Mucosa of stomach (tissue), 1 donor: Measurements from ENCODE around the gene RGL2.
A peak's percentile ranks its signal among the peaks of the same experiment; 100 is the strongest.

Experiments used
- H3K27me3 ChIP-seq: one replicate; pipeline ENCODE4 v1.7.0; 2013; ENCODE audit warnings: mild to moderate bottlenecking, low read length; ENCODE audit not compliant: control insufficient read depth, insufficient read depth
- H3K36me3 ChIP-seq: one replicate; pipeline ENCODE4 v1.7.0; 2013; ENCODE audit warnings: low read length; ENCODE audit not compliant: control insufficient read depth, insufficient read depth
- H3K4me1 ChIP-seq: one replicate; pipeline ENCODE4 v1.7.0; 2013; ENCODE audit warnings: mild to moderate bottlenecking, low read length; ENCODE audit not compliant: control insufficient read depth, insufficient read depth
- H3K4me3 ChIP-seq: one replicate; pipeline ENCODE4 v1.7.0; 2013; ENCODE audit warnings: low read length
- H3K9ac ChIP-seq: one replicate; pipeline ENCODE4 v1.7.0; 2013; ENCODE audit warnings: mild to moderate bottlenecking, low read length, moderate library complexity
- H3K9me3 ChIP-seq: one replicate; pipeline ENCODE4 v1.7.0; 2013; ENCODE audit warnings: mild to moderate bottlenecking, low read length, moderate library complexity; ENCODE audit not compliant: control insufficient read depth
- donor health status: Pancreatic carcinoma.

RGL2 gene

DNA sequence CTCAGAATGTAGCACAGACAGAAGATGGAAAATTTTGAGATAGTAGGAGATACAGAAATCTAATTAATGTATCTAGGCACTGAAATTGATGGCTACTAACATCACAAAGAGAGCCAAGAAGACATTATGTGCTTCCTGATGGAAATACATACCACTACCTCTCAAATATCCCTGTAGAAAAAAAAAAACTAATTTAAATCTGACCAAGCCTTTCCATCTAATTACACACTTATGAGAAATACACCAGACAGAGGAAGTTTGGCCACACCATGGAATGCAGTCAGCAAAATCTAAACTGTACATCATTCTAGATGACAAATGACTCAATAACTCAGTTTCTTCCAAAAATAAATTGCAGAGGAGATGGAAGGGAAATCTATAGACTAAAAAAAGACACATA lies 46.0 kb downstream of the RGL2 start:
- H3K4me3 ChIP-seq, result no peak overlapping the region
- no peaks in the 10 kb centered on the region for H3K9me3 ChIP-seq
- H3K4me1 ChIP-seq, result peaks cover 25% of the 10 kb centered on the region
- no peaks in the 10 kb centered on the region for H3K36me3 ChIP-seq
- H3K9ac ChIP-seq, result no peak overlapping the region
- H3K27me3 ChIP-seq, result no peaks in the 10 kb centered on the region

DNA sequence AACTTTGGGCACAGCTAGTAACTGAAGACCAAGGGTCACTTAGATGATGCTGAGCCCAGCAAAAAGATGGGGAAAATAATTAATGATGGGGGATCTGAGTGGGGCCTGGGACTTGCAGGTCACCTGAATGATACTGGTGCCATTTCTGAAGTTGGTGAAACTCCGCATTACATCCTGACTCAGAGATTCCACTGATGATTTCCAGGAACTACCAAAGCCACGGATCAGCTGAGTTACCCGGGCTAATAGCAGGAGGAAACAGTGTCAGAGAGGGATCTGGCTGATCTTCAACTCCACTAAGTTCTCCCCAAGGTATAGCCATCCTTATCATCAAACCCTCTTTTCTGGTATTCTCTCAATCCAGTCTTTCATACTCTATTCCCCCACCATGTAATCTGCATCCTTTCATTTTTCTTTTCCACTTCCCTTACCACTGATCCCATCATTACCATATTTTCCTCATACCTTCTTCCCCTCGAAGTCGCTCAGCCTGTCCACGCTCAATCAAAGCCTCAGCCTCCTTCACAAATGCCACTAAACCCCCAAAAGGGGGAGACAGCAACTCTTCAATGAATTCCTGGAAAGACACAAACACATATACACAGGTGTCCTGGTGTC lies 47.2 kb downstream of the RGL2 start:
- H3K36me3 ChIP-seq, result no peaks in the 10 kb centered on the region
- no peaks in the 10 kb centered on the region for H3K27me3 ChIP-seq
- no peak overlapping the region for H3K9ac ChIP-seq
- no peak overlapping the region for H3K4me3 ChIP-seq
- no peaks in the 10 kb centered on the region for H3K9me3 ChIP-seq
- peaks cover 25% of the 10 kb centered on the region for H3K4me1 ChIP-seq

DNA sequence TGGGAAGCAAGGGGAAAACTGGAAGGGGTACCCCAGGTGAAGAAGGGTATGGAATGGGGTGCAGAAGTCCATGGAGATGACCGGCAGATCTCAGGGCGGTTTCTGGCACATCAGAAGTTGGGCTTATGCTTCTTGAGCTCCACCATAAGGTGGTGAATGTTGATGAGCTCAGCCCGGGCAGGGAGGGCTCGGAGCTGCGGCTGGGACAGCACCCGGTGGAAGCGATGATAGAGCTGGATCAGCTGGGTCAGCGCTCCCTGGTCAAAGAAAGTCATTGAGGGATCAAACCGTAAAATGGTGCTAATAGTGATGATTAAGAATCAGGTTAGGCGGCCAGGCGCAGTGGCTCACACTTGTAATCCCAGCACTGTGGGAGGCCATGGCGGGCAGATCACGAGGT lies 48.0 kb downstream of the RGL2 start:
- no peak overlapping the region for H3K9ac ChIP-seq
- no peaks in the 10 kb centered on the region for H3K36me3 ChIP-seq
- H3K27me3 ChIP-seq, result no peaks in the 10 kb centered on the region
- H3K9me3 ChIP-seq, result no peaks in the 10 kb centered on the region
- H3K4me3 ChIP-seq, result no peak overlapping the region
- H3K4me1 ChIP-seq, result peaks cover 25% of the 10 kb centered on the region

DNA sequence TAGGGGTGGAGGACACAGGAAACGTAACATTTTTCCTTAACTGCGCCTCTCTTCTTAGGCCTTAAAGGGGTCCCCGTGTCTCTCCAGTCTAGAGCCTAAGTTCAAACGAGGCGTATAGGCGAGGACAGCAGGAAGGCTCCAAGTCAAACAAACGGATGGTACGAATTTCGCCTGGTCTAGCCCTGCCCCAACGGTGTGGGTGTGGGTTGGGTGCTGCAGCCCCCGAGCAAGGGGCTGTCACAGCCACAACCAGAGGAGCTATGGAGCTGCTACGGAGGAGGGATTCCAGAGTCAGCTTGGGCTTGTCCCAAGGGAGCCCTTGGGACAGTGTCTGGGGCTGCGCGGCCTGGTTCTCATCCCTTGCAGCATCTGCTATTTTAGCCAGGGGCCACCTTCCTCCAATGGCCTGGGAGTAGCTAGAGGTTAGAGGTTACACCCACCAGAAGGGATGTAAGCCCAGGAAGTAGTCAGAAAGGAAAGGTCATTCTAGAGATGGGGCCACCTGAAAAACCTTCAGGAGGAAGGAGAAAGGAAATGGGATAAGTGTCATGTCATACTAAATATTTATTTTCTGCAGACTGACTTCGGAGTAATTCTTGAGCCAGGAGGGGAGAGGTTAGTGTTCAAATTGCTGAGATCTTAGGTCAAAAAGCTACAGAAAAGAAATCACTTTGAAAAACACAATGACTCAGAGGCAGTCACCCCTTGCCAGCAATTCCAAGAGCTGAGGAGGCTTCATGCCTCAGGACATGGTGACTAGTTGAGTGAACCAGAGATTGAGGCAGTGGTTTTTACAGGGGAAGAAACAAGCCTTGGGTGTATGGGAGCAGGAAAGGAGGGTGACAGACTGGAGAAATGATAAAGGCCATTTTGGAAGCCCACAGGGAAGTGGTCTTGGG lies 48.8 kb downstream of the RGL2 start:
- Histone ChIP-seq H3K4me3 (peak overlapping the region; percentile 38), H3K4me1 (peaks cover 25% of the 10 kb centered on the region), H3K9ac (peak overlapping the region; percentile 92), H3K27me3 (no peaks in the 10 kb centered on the region), H3K36me3 (no peaks in the 10 kb centered on the region), H3K9me3 (no peaks in the 10 kb centered on the region)

DNA sequence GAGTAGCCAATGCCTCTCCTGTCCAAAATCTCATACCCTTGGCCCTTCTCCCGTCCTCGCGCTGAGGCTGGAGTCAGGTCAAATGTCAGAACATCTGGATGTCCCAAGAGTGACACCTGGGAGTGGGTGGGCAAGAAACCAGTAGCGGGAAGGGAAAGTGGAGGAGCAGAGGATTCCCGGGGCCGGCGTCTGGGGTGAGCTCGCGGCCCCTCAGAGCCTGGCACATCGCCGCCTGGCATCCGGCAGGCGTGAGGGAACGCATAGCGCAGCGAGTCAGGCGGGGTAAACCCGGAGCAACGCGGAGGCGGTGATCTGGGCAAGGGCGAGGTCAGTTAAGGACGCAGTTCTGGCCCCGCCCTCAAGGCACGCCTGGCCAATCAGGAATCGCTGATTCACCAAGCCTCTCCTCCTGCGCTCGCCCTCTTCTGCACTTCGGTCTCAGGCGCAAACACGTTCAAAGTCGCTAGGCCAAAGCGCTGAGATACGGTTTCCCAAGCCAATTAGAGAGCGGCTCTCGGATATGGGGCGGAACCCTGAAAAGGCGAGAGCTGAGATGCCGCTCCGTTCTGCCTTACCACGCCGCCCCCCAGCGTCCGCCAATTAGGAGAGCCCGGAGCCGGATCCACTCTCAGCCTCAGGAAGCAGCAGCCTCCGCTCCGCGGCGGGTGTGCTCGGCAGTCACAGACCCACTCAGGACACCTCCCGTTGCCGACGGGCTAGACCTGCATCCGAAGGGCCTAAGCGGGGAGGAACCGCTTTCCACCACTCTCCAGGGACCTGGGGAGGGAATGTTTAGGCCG lies 49.6 kb downstream of the RGL2 start:
- H3K4me3 ChIP-seq, result peak overlapping the region; percentile 56
- peaks cover 25% of the 10 kb centered on the region for H3K4me1 ChIP-seq
- H3K36me3 ChIP-seq, result no peaks in the 10 kb centered on the region
- H3K9ac ChIP-seq, result peak overlapping the region; percentile 92
- no peaks in the 10 kb centered on the region for H3K9me3 ChIP-seq
- H3K27me3 ChIP-seq, result no peaks in the 10 kb centered on the region

DNA sequence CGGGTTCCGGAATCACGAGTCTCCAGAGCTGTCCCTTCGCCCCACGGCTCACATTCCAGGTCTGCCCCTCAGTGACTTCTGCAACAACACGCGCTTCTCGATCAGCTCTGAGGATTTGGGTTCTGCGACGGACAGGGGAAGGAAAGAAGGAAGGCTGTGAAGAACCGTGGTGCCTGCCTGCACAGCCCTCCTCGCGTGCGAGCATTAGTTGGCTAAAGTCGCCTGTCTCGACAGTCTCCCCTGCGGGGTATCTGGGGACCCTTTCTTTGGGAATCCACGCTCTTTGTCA lies 50.2 kb downstream of the RGL2 start:
- Histone ChIP-seq H3K9me3 (no peaks in the 10 kb centered on the region), H3K27me3 (no peaks in the 10 kb centered on the region), H3K9ac (peak overlapping the region; percentile 50), H3K36me3 (no peaks in the 10 kb centered on the region), H3K4me3 (peak overlapping the region; percentile 56), H3K4me1 (peaks cover 25% of the 10 kb centered on the region)

DNA sequence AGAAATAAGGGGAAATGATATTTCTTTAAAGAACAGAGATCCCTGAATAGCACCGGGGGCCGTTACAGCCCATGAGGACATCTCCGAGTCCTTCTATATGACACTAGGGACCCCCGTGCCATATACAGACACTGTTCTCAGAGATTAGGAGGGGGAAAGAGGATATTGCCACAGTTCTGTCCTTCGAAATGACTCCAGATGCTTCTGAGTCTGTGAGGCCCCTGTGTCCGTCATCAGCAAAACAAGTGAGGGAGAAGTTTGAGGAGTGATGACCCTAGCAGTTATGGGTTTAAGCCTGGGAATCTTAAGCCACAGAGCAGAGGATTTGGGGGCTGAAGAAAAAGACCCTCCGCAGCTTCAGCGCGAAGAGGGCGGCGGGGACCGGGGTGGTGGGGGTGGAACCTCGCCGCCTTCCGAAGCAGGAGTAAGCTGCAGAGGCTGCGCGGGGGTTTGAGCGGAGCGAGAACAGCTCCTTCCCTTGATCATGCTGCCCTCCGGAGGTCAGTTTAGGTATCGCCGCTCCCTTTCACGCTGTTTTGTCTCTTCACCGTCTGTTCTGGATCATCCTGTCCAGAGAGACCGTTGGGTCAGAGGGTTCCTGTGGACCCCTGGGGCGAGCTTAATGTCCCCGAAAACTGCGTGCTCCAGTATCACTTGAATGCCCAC lies 50.6 kb downstream of the RGL2 start:
- no peaks in the 10 kb centered on the region for H3K36me3 ChIP-seq
- no peaks in the 10 kb centered on the region for H3K27me3 ChIP-seq
- H3K4me1 ChIP-seq, result peaks cover 25% of the 10 kb centered on the region
- peak overlapping the region; percentile 50 for H3K9ac ChIP-seq
- no peaks in the 10 kb centered on the region for H3K9me3 ChIP-seq
- H3K4me3 ChIP-seq, result peak overlapping the region; percentile 56

DNA sequence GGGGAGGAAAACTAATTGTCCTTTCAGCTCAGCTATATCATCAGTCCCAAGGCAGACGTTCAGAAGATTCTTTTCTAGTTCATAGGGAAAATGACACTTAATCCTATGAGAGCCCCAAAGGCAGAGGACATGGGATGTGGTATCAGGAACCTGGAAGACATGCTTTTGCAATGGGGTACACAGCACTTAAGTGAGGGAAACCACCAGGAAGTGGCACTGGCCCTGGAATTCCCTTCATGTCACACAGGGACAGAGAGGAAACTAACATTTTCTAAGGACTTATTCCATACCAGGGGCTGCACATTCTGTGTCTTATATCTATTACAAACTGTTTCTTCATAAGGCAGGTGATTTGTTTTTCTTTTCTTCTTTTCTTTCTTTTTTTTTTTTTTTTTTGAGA lies 55.3 kb downstream of the RGL2 start:
- peaks cover 6% of the 10 kb centered on the region for H3K4me1 ChIP-seq
- no peak overlapping the region for H3K4me3 ChIP-seq
- no peak overlapping the region for H3K9ac ChIP-seq
- no peaks in the 10 kb centered on the region for H3K27me3 ChIP-seq
- no peaks in the 10 kb centered on the region for H3K9me3 ChIP-seq
- H3K36me3 ChIP-seq, result no peaks in the 10 kb centered on the region

DNA sequence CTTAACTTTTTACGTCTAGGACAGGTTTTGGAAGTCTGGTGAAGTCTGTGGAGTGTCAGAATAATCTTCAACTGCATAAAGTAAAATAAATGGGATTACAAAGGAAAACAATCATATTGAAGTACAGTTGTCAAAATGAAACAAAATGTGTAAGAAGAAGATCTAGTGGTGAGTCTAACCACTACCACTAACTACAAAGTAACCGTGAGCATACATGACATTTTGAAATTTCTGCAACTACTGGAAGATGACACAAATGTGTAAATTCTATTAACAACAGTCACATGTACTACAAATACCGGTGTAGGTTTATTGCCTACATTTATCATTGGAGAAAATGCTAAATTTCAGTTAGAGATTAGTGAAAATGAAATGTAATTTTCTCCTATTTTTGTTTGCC lies 56.8 kb downstream of the RGL2 start:
- Histone ChIP-seq H3K4me1 (no peaks in the 10 kb centered on the region), H3K9me3 (no peaks in the 10 kb centered on the region), H3K27me3 (no peaks in the 10 kb centered on the region), H3K4me3 (no peak overlapping the region), H3K36me3 (no peaks in the 10 kb centered on the region), H3K9ac (no peak overlapping the region)
